Gastroesophageal sphincter (tissue), 3 donors: ENCODE results near the gene PLA2G2E.

ENCODE experiments used
- CTCF ChIP-seq, 4 experiments: fragments of 200-600 bp in 2 of 4; fragments of 450-650 bp in 2 of 4; sonication (generic) in 1 of 4; IDR thresholded peaks; one replicate each; pipeline ENCODE4 v1.5.1; 2017 to 2019; ENCODE audit warnings: antibody characterized with exemption in 4 of 4, mild to moderate bottlenecking in 2 of 4, moderate library complexity in 2 of 4
- POLR2AphosphoS5 ChIP-seq: sonication (generic); formaldehyde crosslinking; IDR thresholded peaks from one replicate; pipeline ENCODE4 v1.6.1; 2017; ENCODE audit warnings: antibody characterized with exemption

DNA sequence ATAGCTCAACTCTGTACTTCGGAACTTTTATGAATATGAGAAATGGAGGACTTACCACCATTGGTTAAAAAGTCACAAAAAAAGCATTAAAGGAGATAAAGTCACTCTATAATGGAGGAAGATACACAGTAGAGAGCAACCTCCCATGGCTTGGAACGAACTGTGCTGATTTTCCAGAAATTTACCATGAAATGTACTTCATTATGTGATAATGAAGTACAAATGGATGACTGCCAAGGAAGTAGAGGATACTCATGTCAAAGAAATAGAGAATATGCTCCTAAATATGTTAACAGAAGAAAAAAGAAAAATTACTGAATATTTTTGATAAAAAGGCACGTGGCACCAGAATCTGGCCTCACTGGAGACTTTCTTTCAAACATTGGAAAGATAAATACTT, 23.6 kb upstream of the PLA2G2E start:
- no peak for TF ChIP-seq CTCF (IDR thresholded peaks at IDR 0.05)
- TF ChIP-seq POLR2AphosphoS5 = no peak
